ENCODE measurements around the gene SLC30A7.
"Not testable (repeated sequence)": the region's sequence is repeated elsewhere in the genome, so short reads cannot be mapped to it uniquely, and the experiment has no call there.

Gene SLC30A7, protein sequence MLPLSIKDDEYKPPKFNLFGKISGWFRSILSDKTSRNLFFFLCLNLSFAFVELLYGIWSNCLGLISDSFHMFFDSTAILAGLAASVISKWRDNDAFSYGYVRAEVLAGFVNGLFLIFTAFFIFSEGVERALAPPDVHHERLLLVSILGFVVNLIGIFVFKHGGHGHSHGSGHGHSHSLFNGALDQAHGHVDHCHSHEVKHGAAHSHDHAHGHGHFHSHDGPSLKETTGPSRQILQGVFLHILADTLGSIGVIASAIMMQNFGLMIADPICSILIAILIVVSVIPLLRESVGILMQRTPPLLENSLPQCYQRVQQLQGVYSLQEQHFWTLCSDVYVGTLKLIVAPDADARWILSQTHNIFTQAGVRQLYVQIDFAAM

GRCh38 chr1:100895540-100896480, at the start of gene SLC30A7:
SLC30A7 (plus strand) TSS chr1:100896090; CDS start chr1:100896263, 173 bp downstream.
- peak; percentile 67 for DNase-seq (ENCODE audit: low spot score)

GRCh38 chr1:100847361-100848082, 48.4 kb upstream of the SLC30A7 start:
- DNase-seq (ENCODE audit: low spot score), result no peak

DNA sequence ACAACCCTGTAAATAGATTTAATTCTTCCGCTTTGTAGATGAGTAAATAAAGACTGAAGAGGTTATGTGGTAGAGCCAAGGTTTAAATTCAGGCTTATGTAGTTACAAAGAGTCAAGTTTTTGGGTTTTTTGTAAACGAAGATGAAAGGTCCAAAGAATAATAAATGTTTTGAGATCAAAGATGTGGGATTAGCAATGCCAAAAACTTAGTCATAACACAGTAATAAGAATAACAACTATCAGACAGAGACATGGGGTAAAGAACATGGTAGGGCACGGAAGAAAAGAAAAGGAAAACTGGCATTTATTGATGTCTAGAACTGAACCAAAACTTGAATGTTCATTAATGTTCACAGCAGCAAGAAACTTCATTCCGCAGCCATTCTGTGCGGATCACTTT, 44.2 kb upstream of the SLC30A7 start:
- no peak for DNase-seq (ENCODE audit: low spot score)

DNA sequence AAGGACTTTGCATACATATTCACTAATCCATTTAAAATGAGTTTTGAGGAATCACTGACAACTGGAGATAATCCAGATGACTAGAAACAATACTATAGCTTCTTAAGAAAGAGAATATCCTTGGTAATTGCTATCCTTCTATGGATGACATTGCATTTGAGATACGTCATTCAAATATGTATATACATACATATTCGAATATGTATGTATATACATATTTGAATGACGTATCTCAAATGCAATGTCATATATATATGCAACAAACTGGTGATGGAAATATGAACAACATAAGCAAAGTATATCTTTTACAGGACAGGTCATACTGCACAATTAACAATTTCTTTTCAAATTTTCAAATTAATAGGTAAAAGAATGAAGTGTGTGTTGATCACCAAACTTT, 42.9 kb upstream of the SLC30A7 start:
- no peak for DNase-seq (ENCODE audit: low spot score)

- not testable (repeated sequence) for DNase-seq (ENCODE audit: low spot score)
Measured at GRCh38 chr1:100855116-100855515, 40.8 kb upstream of the SLC30A7 start.

DNA sequence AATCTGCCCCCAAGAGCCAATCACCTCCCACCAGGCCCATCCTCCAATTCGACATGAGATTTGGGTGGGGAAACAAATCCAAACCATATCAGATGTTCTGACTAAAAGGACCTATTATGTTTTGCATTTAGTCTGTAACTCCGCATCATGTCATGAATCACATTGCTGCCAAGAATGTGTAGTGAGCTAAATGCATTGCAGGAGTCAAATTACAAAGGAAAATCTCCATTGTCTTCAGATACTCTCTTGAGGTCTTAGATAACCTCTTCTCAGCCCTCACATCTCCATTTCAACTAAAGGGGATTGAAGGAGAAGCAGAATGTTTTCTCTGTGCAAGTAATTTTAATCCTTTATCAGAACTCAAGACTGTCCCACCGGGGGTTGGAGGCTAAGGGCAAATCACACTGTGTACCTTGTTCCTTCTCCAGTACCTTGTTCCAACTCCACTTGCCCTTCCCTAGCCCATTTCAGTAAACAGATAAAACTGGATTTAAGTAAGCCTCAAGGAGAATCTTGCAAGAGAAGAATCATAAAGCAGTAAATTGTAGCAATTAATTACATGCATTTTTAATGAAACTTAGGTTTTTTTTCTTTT, 35.4 kb upstream of the SLC30A7 start:
- no peak for DNase-seq (ENCODE audit: low spot score)

DNA sequence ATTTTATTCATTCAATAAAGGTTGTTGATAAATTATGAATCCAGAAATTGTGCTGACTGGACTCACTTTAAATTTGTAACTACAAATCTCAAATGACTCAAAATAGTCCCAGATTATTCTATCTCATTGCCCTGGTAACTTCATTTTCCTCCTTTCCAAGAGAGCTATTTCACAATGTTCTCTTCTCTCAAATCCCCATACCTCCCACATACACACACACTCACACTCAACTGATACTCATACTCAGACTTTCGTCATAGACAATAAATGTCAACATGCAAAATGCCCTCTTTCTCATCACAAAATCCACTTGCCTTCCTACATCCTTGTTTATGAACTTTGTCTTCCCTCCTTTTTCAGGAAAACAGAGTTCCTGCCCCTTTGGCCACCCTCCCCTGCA, 34.5 kb upstream of the SLC30A7 start:
- no peak for DNase-seq (ENCODE audit: low spot score)

DNA sequence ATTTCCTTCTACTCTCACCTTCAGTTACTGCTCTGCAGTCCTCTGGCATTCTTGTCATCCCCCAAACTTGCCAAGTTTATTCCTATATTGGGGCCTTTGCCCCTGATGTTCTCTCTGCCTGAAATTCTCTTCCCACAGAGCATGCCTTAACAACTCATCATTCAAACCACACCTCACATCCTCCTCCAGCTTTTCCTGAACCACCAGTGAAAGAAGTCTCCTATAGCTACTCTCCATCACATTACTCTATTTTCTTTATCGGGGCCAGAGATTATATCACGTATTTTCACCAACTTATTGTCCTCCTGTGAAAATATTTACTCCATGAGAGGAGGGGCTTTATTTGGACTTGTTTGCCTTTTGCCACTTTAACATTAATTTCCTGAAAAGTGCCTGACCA, 33.3 kb upstream of the SLC30A7 start:
- no peak for DNase-seq (ENCODE audit: low spot score)

GRCh38 chr1:100866041-100866900, 29.6 kb upstream of the SLC30A7 start:
- DNase-seq (ENCODE audit: low spot score), result no peak

DNA sequence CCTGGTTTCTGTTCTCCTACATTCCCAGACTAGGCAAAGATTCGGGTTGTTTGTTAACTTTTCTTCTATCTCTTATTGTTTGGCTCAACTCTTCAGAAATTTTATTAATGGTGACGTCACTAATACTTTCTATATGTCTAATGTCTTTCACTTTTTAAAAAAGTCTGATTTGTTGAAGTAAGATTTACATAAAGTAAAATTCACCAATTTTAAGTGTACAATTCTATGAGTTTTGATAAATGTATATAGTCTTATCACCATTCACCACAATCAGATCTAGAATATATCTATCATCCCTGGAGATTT, 29.0 kb upstream of the SLC30A7 start:
- no peak for DNase-seq (ENCODE audit: low spot score)

GRCh38 chr1:100868364-100868995, 27.4 kb upstream of the SLC30A7 start:
- no peak for DNase-seq (ENCODE audit: low spot score)

DNA sequence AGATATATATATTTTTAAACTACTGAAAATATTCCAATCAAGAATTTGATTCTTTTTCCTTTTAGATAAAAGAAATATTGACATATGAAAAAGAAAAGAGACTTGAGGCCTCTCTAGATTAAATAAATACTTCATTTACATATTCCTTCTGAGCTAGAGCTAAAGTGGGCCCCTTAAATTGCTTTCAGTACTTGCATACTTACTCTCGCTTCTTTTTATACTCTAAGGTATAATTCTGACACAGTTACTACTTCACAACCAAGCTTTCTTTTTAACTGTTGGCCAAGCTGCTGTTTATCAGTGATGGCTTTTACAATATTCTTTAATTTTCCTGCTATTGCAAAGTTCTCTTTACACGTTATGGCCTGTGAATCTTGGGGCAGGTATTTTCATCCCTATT, 25.9 kb upstream of the SLC30A7 start:
- DNase-seq (ENCODE audit: low spot score), result no peak

GRCh38 chr1:100874433-100874832, 21.5 kb upstream of the SLC30A7 start:
- no peak for DNase-seq (ENCODE audit: low spot score)

- no peak for DNase-seq (ENCODE audit: low spot score)
Measured at GRCh38 chr1:100875228-100875627, 20.7 kb upstream of the SLC30A7 start.

DNA sequence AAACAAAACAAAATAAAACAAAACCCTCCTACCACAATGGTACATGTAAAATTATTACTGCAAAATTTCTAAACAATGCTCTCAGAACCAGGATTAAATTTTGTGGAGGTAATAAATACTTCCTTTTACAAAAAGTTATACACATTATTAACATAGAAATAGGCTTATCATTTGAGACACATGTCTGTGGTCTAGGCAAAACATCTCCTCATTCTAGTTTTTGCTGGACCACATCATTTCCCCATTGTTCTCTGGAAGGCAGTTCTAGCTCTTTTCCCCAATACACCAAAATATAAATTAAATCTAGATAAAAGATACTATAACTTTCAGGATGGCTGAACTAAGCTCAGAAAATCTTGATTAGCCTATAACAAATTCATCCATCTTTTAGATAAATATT, 19.6 kb upstream of the SLC30A7 start:
- no peak for DNase-seq (ENCODE audit: low spot score)

- DNase-seq (ENCODE audit: low spot score), result no peak
Measured at GRCh38 chr1:100879422-100879821, 16.5 kb upstream of the SLC30A7 start.

- no peak for DNase-seq (ENCODE audit: low spot score)
Measured at GRCh38 chr1:100881687-100882086, 14.2 kb upstream of the SLC30A7 start.

- no peak for DNase-seq (ENCODE audit: low spot score)
Measured at GRCh38 chr1:100882698-100883097, 13.2 kb upstream of the SLC30A7 start.

GRCh38 chr1:100883963-100884362, 11.9 kb upstream of the SLC30A7 start:
- DNase-seq (ENCODE audit: low spot score), result no peak

DNA sequence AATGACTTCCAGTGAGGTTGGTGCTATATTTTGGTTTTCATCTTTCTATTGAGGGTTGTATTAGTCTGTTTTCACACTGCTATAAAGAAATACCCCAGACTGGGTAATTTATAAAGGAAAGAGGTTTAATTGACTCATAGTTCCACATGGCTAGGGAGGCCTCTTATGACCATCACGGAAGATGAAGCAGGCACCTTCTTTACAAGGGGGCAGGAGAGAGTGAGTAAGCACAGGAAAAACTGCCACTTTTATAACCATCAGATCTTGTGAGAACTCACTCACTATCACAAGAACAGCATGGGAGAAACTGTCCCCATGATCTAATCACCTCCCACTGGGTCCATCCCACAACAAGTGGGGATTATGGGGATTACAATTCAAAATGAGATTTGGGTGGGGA, 6.9 kb upstream of the SLC30A7 start:
- not testable (repeated sequence) for DNase-seq (ENCODE audit: low spot score)

All from HuH-7 (cell line).